22Rv1 (cell line): Measurements from ENCODE around the gene PTGES3L.

Experiments used
- H3K27ac ChIP-seq: fragments of 450-650 bp; 2 replicates; pipeline ENCODE4 v1.5.1; 2017
- ZFX ChIP-seq: fragments of 450-650 bp; IDR thresholded peaks from 2 replicates; pipeline ENCODE4 v1.6.1; 2017; ENCODE audit warnings: antibody characterized with exemption, borderline replicate concordance
- TF ChIP-seq, protein P1 (sequence below): fragments of 450-650 bp; IDR thresholded peaks from 2 replicates; pipeline ENCODE4 v1.5.1; 2017; ENCODE audit warnings: mild to moderate bottlenecking

PTGES3L gene

DNA sequence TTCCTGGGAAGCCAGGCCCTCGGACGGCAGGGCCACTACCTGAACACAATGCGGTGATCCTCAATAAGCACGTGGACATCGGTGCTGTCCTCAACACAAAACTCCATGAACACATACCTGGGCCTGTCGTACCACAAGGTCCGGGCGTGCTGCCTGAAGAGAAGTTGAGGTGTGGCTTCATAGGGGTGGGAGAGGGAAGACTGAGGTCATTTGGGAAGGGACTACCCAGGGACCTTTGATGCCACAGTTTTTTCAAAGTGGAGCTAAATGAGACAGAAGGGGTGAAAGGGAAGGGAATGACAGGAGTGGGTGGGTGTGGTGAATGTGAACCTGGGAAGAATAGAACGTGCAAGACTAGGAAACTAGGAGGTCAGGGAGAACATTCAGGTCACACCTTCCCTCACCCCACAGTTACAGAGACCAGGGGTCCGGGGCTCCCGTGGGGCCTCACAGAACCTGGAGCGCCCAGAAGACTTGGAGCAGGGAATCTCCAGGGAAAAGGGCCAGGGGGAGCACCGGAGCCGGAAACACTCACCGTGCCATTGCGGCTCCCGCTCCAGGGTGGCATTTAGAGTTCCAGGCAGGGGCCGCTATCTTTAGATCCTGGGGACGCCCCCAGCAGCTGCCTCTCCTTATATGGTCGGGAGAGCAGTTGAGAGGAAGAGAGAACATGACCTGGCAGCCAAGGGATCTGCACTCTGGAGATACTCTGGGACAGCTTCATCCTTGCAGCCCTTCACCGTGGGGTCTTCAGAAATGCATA, at the start of gene PTGES3L:
Gene PTGES3L (minus strand): TSS at position 570 of the 763 bp plus-strand sequence. CDS start 27 bp downstream, at position 543.
- H3K27ac ChIP-seq = peak within 1 kb of the TSS; percentile 95
- no peak for TF ChIP-seq ZFX
- TF ChIP-seq, protein P1, sequence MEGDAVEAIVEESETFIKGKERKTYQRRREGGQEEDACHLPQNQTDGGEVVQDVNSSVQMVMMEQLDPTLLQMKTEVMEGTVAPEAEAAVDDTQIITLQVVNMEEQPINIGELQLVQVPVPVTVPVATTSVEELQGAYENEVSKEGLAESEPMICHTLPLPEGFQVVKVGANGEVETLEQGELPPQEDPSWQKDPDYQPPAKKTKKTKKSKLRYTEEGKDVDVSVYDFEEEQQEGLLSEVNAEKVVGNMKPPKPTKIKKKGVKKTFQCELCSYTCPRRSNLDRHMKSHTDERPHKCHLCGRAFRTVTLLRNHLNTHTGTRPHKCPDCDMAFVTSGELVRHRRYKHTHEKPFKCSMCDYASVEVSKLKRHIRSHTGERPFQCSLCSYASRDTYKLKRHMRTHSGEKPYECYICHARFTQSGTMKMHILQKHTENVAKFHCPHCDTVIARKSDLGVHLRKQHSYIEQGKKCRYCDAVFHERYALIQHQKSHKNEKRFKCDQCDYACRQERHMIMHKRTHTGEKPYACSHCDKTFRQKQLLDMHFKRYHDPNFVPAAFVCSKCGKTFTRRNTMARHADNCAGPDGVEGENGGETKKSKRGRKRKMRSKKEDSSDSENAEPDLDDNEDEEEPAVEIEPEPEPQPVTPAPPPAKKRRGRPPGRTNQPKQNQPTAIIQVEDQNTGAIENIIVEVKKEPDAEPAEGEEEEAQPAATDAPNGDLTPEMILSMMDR = no peak

DNA sequence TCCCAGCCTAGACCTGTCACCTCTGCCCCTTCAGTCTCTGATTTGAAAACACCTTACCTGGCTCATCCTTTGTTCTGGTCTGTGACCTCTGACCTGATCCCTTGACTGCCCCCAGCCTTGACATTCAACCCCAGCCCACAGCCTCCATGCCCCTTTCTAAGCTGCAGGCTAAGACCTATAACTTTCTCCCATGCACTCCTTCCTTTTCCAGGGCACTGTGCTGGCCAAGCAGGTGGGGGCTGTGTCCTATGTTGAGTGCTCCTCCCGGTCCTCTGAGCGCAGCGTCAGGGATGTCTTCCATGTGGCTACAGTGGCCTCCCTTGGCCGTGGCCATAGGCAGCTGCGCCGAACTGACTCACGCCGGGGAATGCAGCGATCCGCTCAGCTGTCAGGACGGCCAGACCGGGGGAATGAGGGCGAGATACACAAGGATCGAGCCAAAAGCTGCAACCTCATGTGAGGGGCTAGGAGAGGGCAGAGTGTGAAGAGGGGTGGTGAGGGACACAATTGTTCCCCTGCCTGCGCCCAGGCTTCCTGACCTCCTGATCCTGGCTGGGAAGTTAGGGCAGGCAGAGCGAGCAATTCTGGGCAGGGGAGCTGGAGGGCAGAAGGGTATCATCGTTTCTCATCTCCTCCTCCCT, 48.5 kb upstream of the PTGES3L start:
- TF ChIP-seq, protein P1 = no peak
- no peak for TF ChIP-seq ZFX
- no peak overlapping the region for H3K27ac ChIP-seq

DNA sequence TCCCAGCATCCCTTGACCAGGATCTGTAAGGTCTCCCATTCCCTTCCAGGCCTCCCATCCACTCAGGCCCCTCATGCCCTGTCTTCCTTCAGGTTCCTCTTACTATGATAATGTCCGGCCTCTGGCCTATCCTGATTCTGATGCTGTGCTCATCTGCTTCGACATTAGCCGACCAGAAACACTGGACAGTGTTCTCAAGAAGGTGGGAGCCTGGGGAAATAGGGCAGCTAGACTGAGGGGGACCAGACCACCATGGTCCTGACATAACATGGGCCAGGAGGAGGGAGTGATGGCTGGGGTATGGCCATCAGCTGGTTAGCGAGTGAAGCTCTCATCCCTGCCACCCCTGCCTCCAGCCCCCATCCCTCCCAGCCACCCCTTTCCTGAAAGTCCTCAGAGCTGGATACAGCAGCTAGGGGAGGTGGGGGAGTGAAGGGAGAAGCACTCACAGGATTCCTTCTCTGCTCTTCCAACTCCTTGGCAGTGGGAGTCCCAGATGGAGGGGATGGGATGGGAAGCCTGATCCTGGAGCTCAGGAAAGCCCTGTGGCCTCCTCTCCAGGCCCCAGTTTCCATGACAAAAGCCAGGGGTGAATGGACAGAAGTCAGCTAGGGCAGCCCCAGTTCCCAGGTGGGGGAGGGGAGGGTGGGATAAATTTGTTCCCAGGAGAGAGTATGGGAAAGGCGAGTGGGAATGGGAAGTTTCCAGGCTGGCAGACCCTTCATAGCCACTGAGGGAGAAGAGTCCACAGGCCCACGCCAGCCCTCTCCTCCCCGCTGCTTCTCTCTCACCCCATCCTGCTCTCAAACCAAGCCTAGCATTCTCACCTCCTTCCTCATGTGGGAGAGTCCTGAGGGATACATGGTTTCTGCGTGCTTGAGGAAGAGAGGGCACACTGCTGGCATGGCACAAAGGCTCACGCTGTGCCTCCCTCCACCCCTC, 47.5 kb upstream of the PTGES3L start:
- no peak overlapping the region for H3K27ac ChIP-seq
- no peak for TF ChIP-seq ZFX
- TF ChIP-seq, protein P1 = no peak

DNA sequence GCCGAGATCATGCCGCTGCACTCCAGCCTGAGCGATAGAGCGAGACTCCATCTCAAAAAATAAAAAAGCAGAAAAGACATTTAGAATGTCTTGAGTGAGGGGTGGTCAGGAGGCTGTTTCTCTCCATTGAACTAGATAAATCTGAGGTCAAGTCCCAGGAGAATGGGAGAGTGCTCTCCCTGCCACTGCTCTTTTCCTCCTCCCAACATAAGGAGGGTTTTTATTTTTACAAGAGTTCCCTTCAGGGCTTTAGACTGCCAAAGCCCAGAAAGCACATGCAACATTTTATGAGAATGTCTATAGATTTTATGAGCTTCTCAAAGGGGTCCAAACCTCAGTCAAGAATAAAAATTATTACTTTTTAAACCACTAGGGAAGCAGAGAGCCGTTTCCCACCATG, 46.7 kb upstream of the PTGES3L start:
- H3K27ac ChIP-seq = no peak overlapping the region
- no peak for TF ChIP-seq ZFX
- TF ChIP-seq, protein P1 = no peak

DNA sequence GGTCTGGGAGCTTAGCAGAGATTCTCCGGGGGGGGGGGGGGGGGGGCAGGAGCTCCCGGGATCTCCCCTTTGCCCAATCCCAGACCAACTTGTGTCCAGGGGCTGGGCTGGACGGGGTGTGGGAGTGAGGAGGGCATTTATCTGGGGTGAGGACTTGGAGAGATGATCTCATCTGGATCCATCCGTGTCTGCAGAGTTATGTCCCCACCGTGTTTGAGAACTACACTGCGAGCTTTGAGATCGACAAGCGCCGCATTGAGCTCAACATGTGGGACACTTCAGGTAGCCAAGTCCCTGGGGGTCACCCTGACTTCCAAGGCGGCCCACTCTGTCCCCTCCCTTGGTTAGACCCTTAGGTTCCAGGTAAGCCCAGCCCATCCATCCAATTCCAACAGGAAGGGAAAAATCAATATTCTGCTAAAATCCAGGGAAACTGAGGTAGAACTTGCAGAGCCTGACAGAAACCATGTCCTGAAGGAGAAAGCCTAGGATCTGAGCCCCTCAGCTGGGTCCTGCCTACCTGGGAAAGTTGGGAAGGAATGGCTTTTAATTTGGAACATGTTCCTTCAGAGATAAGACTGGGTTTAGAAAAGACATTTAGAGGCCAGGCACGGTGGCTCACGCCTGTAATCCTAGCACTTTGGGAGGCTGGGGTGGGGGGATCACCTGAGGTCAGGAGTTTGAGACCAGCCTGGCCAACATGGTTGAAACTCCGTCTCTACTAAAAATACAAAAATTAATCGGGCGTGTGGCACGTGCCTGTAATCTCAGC, 46.1 kb upstream of the PTGES3L start:
- TF ChIP-seq, protein P1 = no peak
- no peak for TF ChIP-seq ZFX
- no peak overlapping the region for H3K27ac ChIP-seq

DNA sequence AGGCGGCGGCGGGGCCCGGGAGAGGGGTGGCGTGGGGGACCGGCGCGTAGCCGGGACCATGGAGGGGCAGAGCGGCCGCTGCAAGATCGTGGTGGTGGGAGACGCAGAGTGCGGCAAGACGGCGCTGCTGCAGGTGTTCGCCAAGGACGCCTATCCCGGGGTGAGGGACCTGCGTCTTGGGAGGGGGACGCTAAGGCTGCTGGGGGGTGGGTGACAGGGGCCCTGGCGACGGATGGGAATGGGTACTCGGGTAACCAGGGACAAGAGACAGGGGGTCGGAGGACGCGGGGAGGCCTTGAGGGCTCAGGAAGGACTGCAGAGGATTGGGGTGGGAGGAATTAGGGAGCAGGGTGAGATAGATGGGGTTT, 45.4 kb upstream of the PTGES3L start:
- peak overlapping the region; percentile 72; the same call in 1 of the 2 replicates for H3K27ac ChIP-seq
- TF ChIP-seq ZFX = no peak
- TF ChIP-seq, protein P1 = no peak
